Astrocyte (in vitro differentiated cells and primary cell): ENCODE data around the gene RRM1.

Experiments used
- EZH2 ChIP-seq: IDR thresholded peaks from 2 replicates; pipeline ENCODE4 v1.6.1; 2012; ENCODE audit warnings: mild to moderate bottlenecking, low read length, inconsistent platforms; ENCODE audit not compliant: insufficient read depth
- TF ChIP-seq, protein P1 (sequence below): IDR thresholded peaks from 2 replicates; pipeline ENCODE4 v1.5.1; 2011; ENCODE audit warnings: low read depth, mild to moderate bottlenecking, inconsistent platforms, low read length, moderate library complexity; ENCODE audit not compliant: insufficient read depth

DNA sequence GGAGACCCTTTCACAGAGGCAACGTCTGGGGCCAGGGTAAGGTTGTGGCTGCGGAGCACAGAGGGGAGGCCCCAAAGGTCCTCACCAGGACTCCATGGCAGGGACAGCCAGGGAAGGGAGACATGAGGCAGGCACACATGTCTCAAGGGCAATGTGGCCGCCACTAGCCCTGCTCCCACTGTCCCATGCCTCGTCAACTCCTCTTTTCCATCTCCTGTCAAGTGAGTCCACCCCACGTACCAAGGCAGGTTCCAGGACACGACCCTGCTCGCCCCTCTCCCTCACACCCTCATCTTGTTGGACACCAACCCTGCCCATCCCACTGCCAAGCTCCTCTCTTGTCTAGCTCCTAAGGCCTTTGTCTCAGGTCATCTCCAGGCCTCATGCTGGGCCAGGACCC, 73.2 kb downstream of the RRM1 start:
- TF ChIP-seq, protein P1, sequence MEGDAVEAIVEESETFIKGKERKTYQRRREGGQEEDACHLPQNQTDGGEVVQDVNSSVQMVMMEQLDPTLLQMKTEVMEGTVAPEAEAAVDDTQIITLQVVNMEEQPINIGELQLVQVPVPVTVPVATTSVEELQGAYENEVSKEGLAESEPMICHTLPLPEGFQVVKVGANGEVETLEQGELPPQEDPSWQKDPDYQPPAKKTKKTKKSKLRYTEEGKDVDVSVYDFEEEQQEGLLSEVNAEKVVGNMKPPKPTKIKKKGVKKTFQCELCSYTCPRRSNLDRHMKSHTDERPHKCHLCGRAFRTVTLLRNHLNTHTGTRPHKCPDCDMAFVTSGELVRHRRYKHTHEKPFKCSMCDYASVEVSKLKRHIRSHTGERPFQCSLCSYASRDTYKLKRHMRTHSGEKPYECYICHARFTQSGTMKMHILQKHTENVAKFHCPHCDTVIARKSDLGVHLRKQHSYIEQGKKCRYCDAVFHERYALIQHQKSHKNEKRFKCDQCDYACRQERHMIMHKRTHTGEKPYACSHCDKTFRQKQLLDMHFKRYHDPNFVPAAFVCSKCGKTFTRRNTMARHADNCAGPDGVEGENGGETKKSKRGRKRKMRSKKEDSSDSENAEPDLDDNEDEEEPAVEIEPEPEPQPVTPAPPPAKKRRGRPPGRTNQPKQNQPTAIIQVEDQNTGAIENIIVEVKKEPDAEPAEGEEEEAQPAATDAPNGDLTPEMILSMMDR, result no peak
- TF ChIP-seq EZH2, result no peak
